22Rv1 (cell line): ENCODE results near the gene SULT4A1.
"Not testable (repeated sequence)": the region's sequence is repeated elsewhere in the genome, so short reads cannot be mapped to it uniquely, and the experiment has no call there.

Experiments used
- H3K27ac ChIP-seq: fragments of 450-650 bp; 2 replicates; pipeline ENCODE4 v1.5.1; 2017
- ZFX ChIP-seq: fragments of 450-650 bp; IDR thresholded peaks from 2 replicates; pipeline ENCODE4 v1.6.1; 2017; ENCODE audit warnings: antibody characterized with exemption, borderline replicate concordance
- TF ChIP-seq, protein P1 (sequence below): fragments of 450-650 bp; IDR thresholded peaks from 2 replicates; pipeline ENCODE4 v1.5.1; 2017; ENCODE audit warnings: mild to moderate bottlenecking

SULT4A1 gene

GRCh38 chr22:43881091-43882061 lies 19.1 kb upstream of the SULT4A1 start:
- no peak overlapping the region for H3K27ac ChIP-seq
- no peak for TF ChIP-seq ZFX

DNA sequence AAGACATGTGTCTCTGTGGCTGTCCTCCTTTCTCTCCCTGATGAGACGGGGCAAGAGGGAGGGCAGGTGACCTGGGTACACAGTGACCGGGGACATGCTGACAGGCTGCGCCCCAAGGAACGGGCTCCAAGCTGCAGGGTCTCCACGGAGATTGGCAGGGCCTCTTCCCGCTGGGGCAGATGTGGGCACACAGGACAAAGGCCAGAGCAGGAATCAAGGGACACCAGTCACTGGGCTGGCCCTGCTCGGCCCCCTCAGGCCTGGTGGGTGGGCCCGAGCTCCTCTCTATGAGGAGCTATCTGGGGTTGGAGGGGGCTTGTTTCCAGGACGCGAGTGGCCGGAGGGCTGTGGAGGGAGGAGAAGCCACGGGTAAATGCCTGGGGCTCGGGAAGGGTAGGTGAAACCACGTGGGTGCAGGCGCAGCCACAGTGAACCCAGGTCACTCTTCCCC lies 18.3 kb upstream of the SULT4A1 start:
- TF ChIP-seq, protein P1, sequence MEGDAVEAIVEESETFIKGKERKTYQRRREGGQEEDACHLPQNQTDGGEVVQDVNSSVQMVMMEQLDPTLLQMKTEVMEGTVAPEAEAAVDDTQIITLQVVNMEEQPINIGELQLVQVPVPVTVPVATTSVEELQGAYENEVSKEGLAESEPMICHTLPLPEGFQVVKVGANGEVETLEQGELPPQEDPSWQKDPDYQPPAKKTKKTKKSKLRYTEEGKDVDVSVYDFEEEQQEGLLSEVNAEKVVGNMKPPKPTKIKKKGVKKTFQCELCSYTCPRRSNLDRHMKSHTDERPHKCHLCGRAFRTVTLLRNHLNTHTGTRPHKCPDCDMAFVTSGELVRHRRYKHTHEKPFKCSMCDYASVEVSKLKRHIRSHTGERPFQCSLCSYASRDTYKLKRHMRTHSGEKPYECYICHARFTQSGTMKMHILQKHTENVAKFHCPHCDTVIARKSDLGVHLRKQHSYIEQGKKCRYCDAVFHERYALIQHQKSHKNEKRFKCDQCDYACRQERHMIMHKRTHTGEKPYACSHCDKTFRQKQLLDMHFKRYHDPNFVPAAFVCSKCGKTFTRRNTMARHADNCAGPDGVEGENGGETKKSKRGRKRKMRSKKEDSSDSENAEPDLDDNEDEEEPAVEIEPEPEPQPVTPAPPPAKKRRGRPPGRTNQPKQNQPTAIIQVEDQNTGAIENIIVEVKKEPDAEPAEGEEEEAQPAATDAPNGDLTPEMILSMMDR = no peak
- no peak for TF ChIP-seq ZFX
- no peak overlapping the region for H3K27ac ChIP-seq

- TF ChIP-seq, protein P1 = no peak
- TF ChIP-seq ZFX = no peak
- no peak overlapping the region for H3K27ac ChIP-seq
Measured at GRCh38 chr22:43879901-43880540, 17.7 kb upstream of the SULT4A1 start.

DNA sequence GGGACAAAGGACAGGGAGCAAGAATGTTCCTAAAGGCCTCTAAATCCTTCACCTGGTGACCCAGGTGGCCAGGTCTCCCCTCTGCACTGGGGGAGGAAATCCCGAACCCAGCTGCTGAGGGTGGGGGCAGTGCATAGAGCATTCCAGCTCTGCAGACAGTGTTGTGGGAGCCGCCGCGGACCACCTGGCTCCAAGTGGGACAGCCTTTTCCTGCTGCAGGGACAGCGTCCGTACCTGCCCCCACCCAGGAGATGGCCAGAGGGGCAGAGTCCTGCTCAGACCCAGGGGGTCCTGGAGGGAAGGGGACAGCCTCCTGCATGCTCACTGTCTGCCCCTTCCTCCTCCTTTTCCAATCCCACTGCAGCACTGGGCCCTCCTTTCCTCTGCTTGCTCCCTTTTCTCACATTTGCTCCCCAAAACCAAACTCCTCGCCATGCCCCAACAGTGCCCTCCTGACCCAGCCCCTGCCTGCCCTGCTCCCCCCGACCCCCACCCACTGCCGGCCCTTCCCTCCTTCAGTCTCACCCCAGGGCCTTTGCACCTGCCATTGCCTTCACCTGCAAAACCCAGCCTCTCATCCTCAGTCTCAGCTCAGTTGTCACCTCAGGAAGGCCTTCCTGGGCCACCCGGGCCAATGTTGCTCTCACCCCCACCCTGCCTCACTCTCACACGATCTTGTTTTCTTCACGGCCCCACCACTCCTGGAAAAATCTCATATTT lies 16.7 kb upstream of the SULT4A1 start:
- H3K27ac ChIP-seq = no peak overlapping the region
- TF ChIP-seq, protein P1 = no peak
- TF ChIP-seq ZFX = no peak

DNA sequence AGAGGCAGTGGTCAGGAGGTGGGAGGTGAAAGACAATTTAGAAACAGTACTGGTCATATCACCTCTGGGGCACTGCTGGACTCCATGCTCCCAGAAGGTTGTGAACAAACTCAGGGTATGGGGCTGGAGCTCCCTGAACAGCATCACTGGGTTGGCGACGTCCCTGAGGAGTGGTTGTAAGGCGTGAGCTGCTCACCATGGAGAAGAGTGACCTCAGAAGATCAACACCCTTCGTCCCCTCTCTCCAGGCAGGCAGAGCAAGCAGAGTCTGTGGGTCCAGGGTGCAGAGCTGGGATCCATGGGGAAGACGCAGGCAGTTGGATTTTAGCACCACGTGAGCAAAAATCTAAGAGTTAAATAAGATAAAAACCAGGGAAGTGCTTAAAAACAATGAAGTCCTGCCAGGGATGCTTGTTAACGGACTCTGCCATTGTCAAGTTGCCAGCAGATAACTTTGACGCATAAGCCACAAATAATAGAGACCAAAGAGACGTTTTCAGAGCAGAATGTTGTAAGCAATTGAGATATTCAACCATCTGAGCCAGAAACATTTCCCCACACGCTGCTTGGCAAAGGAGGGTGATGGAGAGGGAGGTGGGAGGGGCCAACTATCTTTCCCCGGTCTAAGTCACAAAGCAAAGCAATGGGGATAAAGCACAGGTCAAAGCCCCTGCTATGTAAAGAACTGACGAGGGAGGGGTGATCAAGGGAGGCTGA lies 15.9 kb upstream of the SULT4A1 start:
- no peak for TF ChIP-seq ZFX
- H3K27ac ChIP-seq = no peak overlapping the region

- TF ChIP-seq, protein P1 = no peak
- TF ChIP-seq ZFX = no peak
- H3K27ac ChIP-seq = no peak overlapping the region
Measured at GRCh38 chr22:43876866-43877509, 14.7 kb upstream of the SULT4A1 start.

DNA sequence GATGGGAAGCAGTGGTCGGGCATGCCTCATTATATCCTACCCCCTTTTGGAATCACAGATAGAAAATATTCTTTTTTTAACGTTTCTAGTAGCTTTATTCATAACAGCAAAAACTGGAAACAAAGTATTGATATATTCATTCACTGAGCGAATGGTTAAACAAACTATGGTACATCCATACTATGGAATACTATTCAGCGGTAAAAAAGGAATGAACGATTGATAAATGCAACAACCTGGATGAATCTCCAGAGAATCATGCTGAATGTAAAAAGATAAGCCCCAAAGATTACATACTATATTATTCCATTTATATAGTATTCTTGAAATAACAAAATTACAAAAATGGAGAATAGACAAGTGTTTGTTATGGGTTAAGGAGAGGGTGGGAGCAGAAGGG lies 7.5 kb upstream of the SULT4A1 start:
- H3K27ac ChIP-seq = no peak overlapping the region
- no peak for TF ChIP-seq ZFX
- TF ChIP-seq, protein P1 = no peak

DNA sequence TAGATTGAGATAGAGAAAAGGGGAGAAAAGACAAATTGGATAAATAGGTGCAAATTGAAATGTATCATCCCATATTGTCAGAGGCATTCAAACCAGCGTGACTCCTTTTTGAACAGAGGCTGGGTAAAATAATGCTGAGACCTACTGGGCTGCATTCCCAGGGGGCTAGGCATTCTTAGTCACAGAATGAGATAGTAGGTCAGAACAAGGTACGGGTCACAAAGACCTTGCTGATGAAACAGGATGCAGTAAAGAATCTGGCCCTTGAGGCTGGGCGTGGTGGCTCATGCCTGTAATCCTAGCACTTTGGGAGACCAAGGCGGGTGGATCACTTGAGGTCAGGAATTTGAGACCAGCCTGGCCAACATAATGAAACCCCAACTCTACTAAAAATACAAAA lies 6.7 kb upstream of the SULT4A1 start:
- not testable (repeated sequence) for H3K27ac ChIP-seq
